Mucosa of descending colon (tissue), 3 donors: ENCODE data around the gene CDH12. TPM values are rescaled to one million over a fixed set of nuclear protein-coding genes. Genes with fewer than 3 reads are reported as not detected.

ENCODE experiments used
- ATAC-seq: fragments of 200-7000 bp; cut with Tn5 transposase; one replicate; pipeline ENCODE4 v1.9.1; 2020; ENCODE audit warnings: mild to moderate bottlenecking, moderate library complexity
- DNase-seq, 3 donors: peaks; one replicate each; pipeline ENCODE4 v3.0.0-alpha.2; 2020
- H3K36me3 ChIP-seq: fragments of 200-600 bp; one replicate; pipeline ENCODE4 v1.8.0; 2021; ENCODE audit warnings: low read depth, mild to moderate bottlenecking
- H3K4me1 ChIP-seq: fragments of 200-600 bp; one replicate; pipeline ENCODE4 v1.8.0; 2021; ENCODE audit warnings: low read depth, mild to moderate bottlenecking
- H3K4me3 ChIP-seq: fragments of 200-600 bp; one replicate; pipeline ENCODE4 v1.8.0; 2021; ENCODE audit warnings: mild to moderate bottlenecking
- H3K9me3 ChIP-seq: fragments of 200-600 bp; one replicate; pipeline ENCODE4 v1.8.0; 2021; ENCODE audit warnings: mild to moderate bottlenecking
- CTCF ChIP-seq: fragments of 200-600 bp; IDR thresholded peaks from one replicate; pipeline ENCODE4 v1.8.0; 2022; ENCODE audit warnings: antibody characterized with exemption, mild to moderate bottlenecking
- intact Hi-C, 2 donors: fragments of 100-400 bp; cut with DNase I in 1 of 2; cut with micrococcal nuclease in 1 of 2; formaldehyde crosslinking; loops; one replicate each; pipeline versions ENCODE4 v1.11.0 to v1.11.1; 2022; cut with DNase I, micrococcal nuclease
- total RNA-seq, 3 donors: library from RNA; stranded (reverse); fragmentation: NEBNext Ultra II Directional in 2 of 3; extraction: Animal tissue kit (Norgen Biotek cat#: 25700) in 2 of 3; gene quantifications; one replicate each; pipeline versions ENCODE4 v1.2.1 to v1.2.4, GENCODE V29; 2021 to 2023
- donor health status: DM: no; HTN: no; CAD: no; lungs with moderate emphysema.
- donor health status: DM: no; HTN: no; CAD: no.
- donor health status: DM: no; HTN: yes; CAD: no.

Gene CDH12
- total RNA-seq, 3 donors from 2014 or later: 0.14 TPM; not detected in 2

GRCh38 chr5:21774801-21775200, 1078.3 kb downstream of the CDH12 start:
- Histone ChIP-seq H3K9me3 (no peaks in the 10 kb centered on the region), H3K4me1 (no peaks in the 10 kb centered on the region), H3K36me3 (no peaks in the 10 kb centered on the region), H3K4me3 (no peak overlapping the region)
- ATAC-seq (no peak), DNase-seq (no peak)
- no peak for TF ChIP-seq CTCF
- intact Hi-C loops: no loop called here

- intact Hi-C loops: no loop called here
- H3K4me3 ChIP-seq: no peak overlapping the region
- H3K4me1 ChIP-seq: no peaks in the 10 kb centered on the region
- no peak for TF ChIP-seq CTCF
- no peaks in the 10 kb centered on the region for H3K36me3 ChIP-seq
- no peak for DNase-seq
- H3K9me3 ChIP-seq: no peaks in the 10 kb centered on the region
- ATAC-seq: no peak
Measured at GRCh38 chr5:21774281-21774680, 1078.9 kb downstream of the CDH12 start.

GRCh38 chr5:21773456-21773855, 1079.7 kb downstream of the CDH12 start:
- no peaks in the 10 kb centered on the region for H3K9me3 ChIP-seq
- intact Hi-C loops: no loop called here
- TF ChIP-seq CTCF: no peak
- DNase-seq (no peak), ATAC-seq (no peak)
- no peaks in the 10 kb centered on the region for H3K4me1 ChIP-seq
- H3K4me3 ChIP-seq: no peak overlapping the region
- H3K36me3 ChIP-seq: no peaks in the 10 kb centered on the region

- Histone ChIP-seq H3K4me1 (no peaks in the 10 kb centered on the region), H3K9me3 (no peaks in the 10 kb centered on the region), H3K4me3 (no peak overlapping the region), H3K36me3 (no peaks in the 10 kb centered on the region)
- DNase-seq (no peak), ATAC-seq (no peak)
- intact Hi-C loops: no loop called here
- no peak for TF ChIP-seq CTCF
Measured at GRCh38 chr5:21765406-21765805, 1087.7 kb downstream of the CDH12 start.

GRCh38 chr5:21739096-21739495, 1114.0 kb downstream of the CDH12 start:
- H3K36me3 ChIP-seq: no peaks in the 10 kb centered on the region
- no peaks in the 10 kb centered on the region for H3K9me3 ChIP-seq
- intact Hi-C loops: no loop called here
- no peak for ATAC-seq
- no peak for DNase-seq
- H3K4me1 ChIP-seq: no peaks in the 10 kb centered on the region
- TF ChIP-seq CTCF: no peak
- no peak overlapping the region for H3K4me3 ChIP-seq

GRCh38 chr5:21723500-21723899, 1129.6 kb downstream of the CDH12 start:
- intact Hi-C loops: no loop called here
- no peaks in the 10 kb centered on the region for H3K36me3 ChIP-seq
- peaks cover 2% of the 10 kb centered on the region for H3K9me3 ChIP-seq
- no peak for TF ChIP-seq CTCF
- no peaks in the 10 kb centered on the region for H3K4me1 ChIP-seq
- DNase-seq: no peak
- no peak for ATAC-seq
- H3K4me3 ChIP-seq: no peak overlapping the region
